HG02870 (cell line): ENCODE measurements around the gene RAB12.
"Not testable (repeated sequence)": the region's sequence is repeated elsewhere in the genome, so short reads cannot be mapped to it uniquely, and the experiment has no call there.

Source experiments
- ATAC-seq: cut with Tn5 transposase; IDR thresholded peaks from one replicate; pipeline ENCODE4 v1.9.1; 2021; ENCODE audit warnings: mild to moderate bottlenecking, moderate library complexity; ENCODE audit not compliant: unreplicated experiment

The RAB12 gene

DNA sequence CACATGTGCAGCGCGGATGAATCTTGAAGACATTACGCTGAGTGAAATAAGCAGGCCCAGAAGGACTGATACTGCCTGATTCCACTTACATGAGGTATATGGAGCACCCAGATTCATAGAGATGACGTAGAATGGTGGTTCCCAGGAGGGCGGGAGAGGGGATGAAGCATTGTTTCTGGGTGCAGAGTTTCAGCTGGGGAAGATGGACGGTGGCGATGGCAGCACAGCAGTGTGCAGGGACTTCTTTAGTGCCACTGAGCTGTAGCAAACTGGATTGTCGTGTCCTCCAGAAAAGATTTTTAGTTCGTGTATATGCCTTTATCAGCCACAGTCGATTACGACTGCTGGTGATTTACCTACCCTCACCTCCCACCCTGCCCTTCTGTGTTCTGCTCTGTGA is 30.5 kb downstream of the RAB12 start:
- no peak for ATAC-seq

DNA sequence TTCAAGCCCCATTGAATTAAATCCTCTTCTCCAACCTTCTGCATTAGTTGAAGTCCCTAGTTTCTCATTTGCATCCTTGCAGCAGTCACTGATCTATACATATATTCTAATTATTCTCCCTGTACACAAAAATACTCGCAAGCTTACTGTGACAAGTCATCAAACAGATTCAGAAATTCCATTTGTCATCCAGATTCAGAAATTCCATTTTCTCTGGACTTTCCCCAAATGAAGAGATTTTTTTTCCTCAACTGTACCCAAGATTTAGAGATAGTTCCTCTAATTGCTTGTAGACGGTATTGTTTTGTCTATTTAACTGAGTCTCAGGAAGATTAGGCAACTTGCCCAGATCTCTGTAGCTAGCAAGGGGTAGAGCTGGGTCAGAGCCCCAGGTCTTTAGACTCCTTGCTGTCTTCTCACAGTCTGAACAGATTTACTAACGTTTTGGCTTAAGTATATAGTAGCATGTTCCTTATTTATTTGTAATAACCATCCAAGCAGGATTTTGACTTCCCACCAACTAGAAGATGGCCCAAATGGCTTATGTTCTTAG is 34.2 kb downstream of the RAB12 start:
- ATAC-seq: no peak

- not testable (repeated sequence) for ATAC-seq
Measured at GRCh38 chr18:8647359-8647758, 38.1 kb downstream of the RAB12 start.

- not testable (repeated sequence) for ATAC-seq
Measured at GRCh38 chr18:8651478-8652261, 42.4 kb downstream of the RAB12 start.

- ATAC-seq: no peak
Measured at GRCh38 chr18:8654503-8655451, 45.5 kb downstream of the RAB12 start.

GRCh38 chr18:8656232-8656631 is 47.0 kb downstream of the RAB12 start:
- ATAC-seq: no peak

GRCh38 chr18:8657050-8657820 is 48.0 kb downstream of the RAB12 start:
- no peak for ATAC-seq

GRCh38 chr18:8657873-8658470 is 48.7 kb downstream of the RAB12 start:
- no peak for ATAC-seq

GRCh38 chr18:8658858-8659485 is 49.7 kb downstream of the RAB12 start:
- no peak for ATAC-seq

DNA sequence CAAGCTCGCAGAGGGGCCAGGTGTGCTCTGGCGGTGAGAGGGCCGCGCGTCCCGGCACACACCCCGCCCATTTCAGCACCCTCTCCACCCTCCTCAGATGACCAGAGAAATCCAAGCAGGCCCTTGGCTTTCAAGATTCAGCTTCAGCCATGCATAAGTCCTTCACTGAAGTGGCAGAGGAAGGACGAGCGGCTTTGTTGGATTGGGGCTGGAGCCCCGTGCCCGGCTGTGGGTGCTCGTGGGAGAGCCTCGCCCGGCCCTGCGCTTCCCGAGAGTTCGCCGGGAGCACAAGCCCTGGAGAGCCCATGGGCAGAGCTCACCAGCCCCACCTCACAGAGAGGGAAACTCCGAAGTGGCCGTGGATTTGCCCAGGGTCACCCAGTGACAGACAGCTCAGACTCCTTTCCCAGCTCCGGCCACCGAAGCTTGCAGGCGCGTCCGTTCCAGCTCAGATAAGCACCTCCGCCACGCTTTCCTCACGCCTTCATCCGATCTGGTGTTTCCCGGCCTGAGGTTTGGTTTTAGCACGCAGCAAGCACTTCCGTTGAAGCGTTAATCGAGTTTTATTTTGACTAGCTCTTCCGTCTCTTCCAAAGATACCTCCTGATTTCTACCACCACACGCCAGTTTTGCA is 50.5 kb downstream of the RAB12 start:
- no peak for ATAC-seq

DNA sequence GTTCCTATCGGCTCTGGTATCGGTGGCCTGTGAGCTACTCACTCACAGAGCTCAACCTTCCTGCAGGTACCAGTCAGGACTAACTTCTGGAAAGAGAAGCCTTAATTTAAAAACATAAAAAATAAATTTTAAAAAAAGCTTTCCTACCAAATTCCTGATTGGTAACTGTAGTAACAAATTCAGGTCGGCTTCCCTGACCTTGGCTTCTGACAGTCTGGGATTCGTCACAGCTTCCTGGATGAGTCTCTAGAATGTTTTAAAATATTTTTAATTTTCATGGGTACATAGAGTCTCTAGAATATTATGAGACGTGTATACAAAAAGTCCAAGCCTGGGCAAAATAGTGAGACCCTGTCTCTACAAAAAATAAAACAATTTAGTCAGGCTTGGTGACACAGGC is 51.1 kb downstream of the RAB12 start:
- ATAC-seq: no peak

GRCh38 chr18:8661754-8662559 is 52.7 kb downstream of the RAB12 start:
- no peak for ATAC-seq

DNA sequence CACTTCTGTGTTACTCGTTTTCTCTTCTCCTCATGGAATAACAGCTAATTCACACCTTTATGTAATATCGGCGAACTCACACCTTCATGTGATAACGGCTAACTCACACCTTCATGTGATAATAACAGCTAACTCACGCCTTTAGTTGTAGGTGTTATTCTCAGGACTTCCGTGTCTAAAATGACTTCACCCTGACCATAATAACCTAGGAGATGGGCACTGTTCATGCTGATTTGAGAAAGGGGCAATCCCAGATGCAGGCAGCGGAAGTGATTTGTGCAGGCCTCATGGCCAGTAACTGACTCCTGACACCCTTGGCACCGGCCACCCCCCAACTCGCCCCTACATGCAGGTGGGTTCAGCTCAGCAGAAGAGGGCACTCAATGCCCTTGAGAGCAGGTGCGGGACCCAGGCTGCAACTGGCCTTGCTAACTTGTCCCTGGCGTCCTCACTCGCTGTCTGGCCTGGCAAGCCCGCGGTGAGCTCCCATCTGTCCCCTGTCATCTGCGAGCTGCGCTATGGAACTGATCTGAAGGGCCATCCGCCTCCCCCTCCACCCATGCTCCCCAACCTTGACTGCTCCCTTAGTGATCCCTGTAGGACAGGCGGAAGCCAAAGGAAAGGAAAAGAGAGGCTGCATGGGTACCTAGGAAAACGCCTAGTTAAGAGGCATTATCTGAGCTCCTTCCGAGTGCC is 53.5 kb downstream of the RAB12 start:
- no peak for ATAC-seq

DNA sequence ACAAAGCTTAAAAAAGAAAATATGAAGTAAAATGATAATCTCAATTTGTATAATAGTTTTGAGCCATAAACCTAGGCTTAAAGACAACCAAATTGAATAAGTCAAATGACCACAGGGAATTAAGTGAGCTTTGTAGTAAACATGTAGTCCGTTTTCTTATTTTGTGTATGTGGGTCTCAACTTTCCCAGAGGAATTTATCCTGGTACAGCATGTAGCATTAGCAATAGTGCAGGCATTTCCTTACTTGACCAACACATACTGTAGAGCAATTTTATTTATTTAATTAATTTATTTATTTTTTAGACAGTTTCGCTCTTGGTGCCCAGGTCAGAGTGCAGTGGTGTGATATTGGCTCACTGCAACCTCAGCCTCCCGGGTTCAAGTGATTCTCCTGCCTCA is 58.6 kb downstream of the RAB12 start:
- no peak for ATAC-seq

DNA sequence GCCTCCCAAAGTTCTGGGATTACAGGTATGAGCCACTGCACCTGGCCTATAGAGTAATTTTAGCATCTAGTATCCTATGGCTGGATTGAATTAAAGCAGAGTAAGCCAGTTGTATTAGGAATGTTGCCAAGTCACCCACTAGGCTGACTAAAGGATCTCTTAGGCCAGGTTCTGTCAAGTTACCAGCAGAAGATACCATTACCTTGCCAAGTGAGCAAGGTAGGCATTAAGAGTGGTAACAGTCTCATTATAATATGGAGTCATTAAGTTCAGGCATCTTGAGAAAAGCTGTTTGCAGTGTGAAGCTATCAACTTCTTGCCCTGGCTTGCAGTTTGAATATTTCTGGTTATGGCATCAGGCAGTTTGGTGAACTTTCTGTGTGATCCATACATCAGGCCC is 59.1 kb downstream of the RAB12 start:
- ATAC-seq: no peak

- no peak for ATAC-seq
Measured at GRCh38 chr18:8669571-8669970, 60.3 kb downstream of the RAB12 start.

DNA sequence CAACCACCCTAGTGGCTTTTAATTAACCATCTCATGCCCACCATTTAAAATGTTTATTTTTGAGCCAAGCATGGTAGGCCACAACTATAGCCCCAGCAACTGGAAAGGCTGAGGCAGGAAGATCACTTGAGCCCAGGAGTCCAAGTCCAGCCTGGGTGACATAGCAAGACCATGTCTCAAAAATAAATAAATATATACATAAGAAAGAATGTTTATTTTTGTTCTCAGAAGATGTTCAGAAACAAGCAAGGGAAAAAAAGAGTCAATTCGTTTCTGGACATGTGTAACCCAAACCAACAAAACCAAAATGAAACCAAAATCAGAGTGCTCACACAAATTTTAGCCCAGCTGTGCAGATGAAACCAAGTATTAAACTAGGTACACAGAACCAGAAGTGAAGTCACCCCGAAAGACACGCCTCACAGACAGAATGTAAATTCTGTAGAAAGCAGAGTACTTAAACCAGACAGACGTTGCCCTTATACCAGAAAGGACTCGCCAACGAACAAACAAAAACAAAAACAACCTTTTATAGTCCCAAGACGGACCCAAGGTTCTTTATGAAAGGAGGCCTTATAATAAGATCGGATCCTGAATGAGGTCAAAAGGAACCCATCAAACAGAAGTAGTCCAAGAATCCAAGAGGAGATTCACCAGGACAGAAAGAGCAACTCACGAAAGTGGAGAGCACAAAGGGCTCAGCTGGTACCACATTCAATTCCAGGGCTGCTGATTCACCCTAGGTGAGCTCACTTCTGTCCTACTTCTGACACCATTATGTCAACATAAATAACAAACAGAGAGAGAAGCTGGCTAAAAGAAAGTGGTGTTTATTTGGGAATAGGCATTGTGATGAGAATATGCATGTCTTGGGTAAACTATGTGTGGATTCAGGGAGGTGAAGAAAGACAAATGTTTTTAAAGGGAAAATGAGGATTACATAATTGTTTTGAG is 64.3 kb downstream of the RAB12 start:
- peak; percentile 97 for ATAC-seq
